Measurements from ENCODE around the gene ALDOA.

- TF ChIP-seq NFIC (IDR thresholded peaks at IDR 0.05) (no peak), CREB1 (IDR thresholded peaks at IDR 0.05; ENCODE audit: low read depth) (no peak), TEAD4 (IDR thresholded peaks at IDR 0.05) (no peak), REST (IDR thresholded peaks at IDR 0.05; ENCODE audit: low read depth) (no peak), MAX (IDR thresholded peaks at IDR 0.05) (no peak), CEBPB (IDR thresholded peaks at IDR 0.05) (no peak), RAD21 (IDR thresholded peaks at IDR 0.05; ENCODE audit: low read depth) (no peak), YY1 (IDR thresholded peaks at IDR 0.05; ENCODE audit: low read depth) (no peak), TAF1 (IDR thresholded peaks at IDR 0.05; ENCODE audit: low read depth) (no peak)
Measured at GRCh38 chr16:30016555-30017276, 48.8 kb upstream of the ALDOA start.

Measured in Ishikawa (cell line).